Activated T-helper 1 cell treated with Interleukin-2 at 50 U/mL for 16 hours (primary cell): Measurements from ENCODE around the gene PHF14.

ENCODE experiments used
- DNase-seq: peaks from one replicate; pipeline ENCODE4 v3.0.0-alpha.2; 2020; ENCODE audit warnings: low read depth

Gene PHF14

GRCh38 chr7:11104578-11104977 lies 130.9 kb downstream of the PHF14 start:
- no peak for DNase-seq

- no peak for DNase-seq
These were observed 136.0 kb downstream of the PHF14 start for GRCh38 chr7:11109659-11110058.

GRCh38 chr7:11120068-11120664 lies 146.5 kb downstream of the PHF14 start:
- no peak for DNase-seq

GRCh38 chr7:11120675-11121220 lies 147.1 kb downstream of the PHF14 start:
- no peak for DNase-seq

- DNase-seq, result no peak
These were observed 151.3 kb downstream of the PHF14 start for GRCh38 chr7:11124856-11125559.

GRCh38 chr7:11127114-11127785 lies 153.6 kb downstream of the PHF14 start:
- no peak for DNase-seq

GRCh38 chr7:11127988-11128387 lies 154.3 kb downstream of the PHF14 start:
- DNase-seq, result no peak

- no peak for DNase-seq
These were observed 154.8 kb downstream of the PHF14 start for GRCh38 chr7:11128498-11128897.

GRCh38 chr7:11130012-11130411 lies 156.3 kb downstream of the PHF14 start:
- no peak for DNase-seq

GRCh38 chr7:11130601-11131000 lies 156.9 kb downstream of the PHF14 start:
- DNase-seq, result no peak

GRCh38 chr7:11133436-11133959 lies 159.8 kb downstream of the PHF14 start:
- DNase-seq, result no peak

GRCh38 chr7:11135573-11135972 lies 161.9 kb downstream of the PHF14 start:
- no peak for DNase-seq

- no peak for DNase-seq
These were observed 167.9 kb downstream of the PHF14 start for GRCh38 chr7:11141541-11141940.

- DNase-seq, result no peak
These were observed 180.0 kb downstream of the PHF14 start for GRCh38 chr7:11153694-11154093.

GRCh38 chr7:11155883-11156282 lies 182.2 kb downstream of the PHF14 start:
- no peak for DNase-seq

GRCh38 chr7:11161499-11161898 lies 187.8 kb downstream of the PHF14 start:
- no peak for DNase-seq

GRCh38 chr7:11163220-11163619 lies 189.5 kb downstream of the PHF14 start:
- no peak for DNase-seq

- no peak for DNase-seq
These were observed 192.4 kb downstream of the PHF14 start for GRCh38 chr7:11166051-11166450.

GRCh38 chr7:11168650-11169170 lies 195.0 kb downstream of the PHF14 start:
- DNase-seq, result no peak

GRCh38 chr7:11170175-11170574 lies 196.5 kb downstream of the PHF14 start:
- DNase-seq, result no peak

- DNase-seq, result no peak
These were observed 197.3 kb downstream of the PHF14 start for GRCh38 chr7:11170863-11171568.
